ENCODE results near the gene TMEM120A.

Gene TMEM120A

DNA sequence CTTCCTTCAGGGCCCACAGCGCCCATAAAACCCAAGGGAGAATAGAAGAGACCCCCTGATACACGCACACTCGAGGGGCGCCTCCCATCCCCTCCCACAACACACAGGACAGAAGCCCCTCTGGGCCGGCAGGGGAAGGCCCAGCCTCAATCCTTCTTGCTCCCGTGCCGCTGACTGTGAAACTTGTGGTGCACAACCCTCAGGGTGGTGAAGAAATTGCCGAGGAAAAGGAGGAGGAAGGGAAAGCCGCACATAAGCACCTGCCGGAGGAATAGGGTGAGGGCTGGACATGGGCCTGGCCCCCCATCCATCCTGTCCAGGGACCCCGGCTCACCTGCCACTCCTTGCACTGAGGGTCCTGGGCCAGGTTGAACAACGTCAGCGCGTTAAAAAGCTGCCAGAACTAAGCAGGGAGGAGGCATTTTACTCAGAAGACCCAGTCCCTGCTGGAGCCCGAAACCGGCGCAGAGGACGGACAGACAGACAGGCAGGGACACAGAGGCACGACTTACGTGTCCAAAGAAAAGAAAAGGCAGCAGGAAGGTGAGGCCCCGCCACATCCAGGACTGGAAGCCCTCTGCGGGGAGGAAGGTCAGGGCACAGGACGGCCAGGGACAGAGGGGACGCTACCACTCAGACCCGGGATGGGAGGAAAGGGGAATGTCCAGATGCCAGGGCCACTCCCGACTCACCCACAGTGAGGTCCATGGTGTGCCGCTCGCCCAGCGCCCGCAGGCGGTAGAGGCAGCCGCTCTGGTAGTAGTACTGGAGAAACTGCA, 7.2 kb downstream of the TMEM120A start:
- TF ChIP-seq, protein P1, sequence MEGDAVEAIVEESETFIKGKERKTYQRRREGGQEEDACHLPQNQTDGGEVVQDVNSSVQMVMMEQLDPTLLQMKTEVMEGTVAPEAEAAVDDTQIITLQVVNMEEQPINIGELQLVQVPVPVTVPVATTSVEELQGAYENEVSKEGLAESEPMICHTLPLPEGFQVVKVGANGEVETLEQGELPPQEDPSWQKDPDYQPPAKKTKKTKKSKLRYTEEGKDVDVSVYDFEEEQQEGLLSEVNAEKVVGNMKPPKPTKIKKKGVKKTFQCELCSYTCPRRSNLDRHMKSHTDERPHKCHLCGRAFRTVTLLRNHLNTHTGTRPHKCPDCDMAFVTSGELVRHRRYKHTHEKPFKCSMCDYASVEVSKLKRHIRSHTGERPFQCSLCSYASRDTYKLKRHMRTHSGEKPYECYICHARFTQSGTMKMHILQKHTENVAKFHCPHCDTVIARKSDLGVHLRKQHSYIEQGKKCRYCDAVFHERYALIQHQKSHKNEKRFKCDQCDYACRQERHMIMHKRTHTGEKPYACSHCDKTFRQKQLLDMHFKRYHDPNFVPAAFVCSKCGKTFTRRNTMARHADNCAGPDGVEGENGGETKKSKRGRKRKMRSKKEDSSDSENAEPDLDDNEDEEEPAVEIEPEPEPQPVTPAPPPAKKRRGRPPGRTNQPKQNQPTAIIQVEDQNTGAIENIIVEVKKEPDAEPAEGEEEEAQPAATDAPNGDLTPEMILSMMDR (IDR thresholded peaks at IDR 0.05; ENCODE audit: insufficient read depth, low read length, missing control alignments): no peak
- H3K4me3 ChIP-seq (ENCODE audit: low read depth, low read length): no peak overlapping the region
- CTCF ChIA-PET: no interaction called here
- POLR2A ChIA-PET: no interaction called here
- no peak for DNase-seq (ENCODE audit: low read depth, low spot score)

- ChIA-PET POLR2A (no interaction called here), CTCF (no interaction called here)
- H3K4me3 ChIP-seq (ENCODE audit: low read depth, low read length): no peak overlapping the region
- DNase-seq (ENCODE audit: low read depth, low spot score): no peak
- TF ChIP-seq, protein P1 (IDR thresholded peaks at IDR 0.05; ENCODE audit: insufficient read depth, low read length, missing control alignments): no peak
These were observed 8.1 kb downstream of the TMEM120A start for GRCh38 chr7:75986147-75986781.

GRCh38 chr7:75985518-75986146, 8.8 kb downstream of the TMEM120A start:
- no peak overlapping the region for H3K4me3 ChIP-seq (ENCODE audit: low read depth, low read length)
- ChIA-PET POLR2A (no interaction called here), CTCF (interaction anchor here (0.8 kb wide), 1 partner anchor 9 kb away, joined by 3 read pairs; the partner anchor contains the start of gene TMEM120A)
- no peak for DNase-seq (ENCODE audit: low read depth, low spot score)
- TF ChIP-seq, protein P1 (IDR thresholded peaks at IDR 0.05; ENCODE audit: insufficient read depth, low read length, missing control alignments): no peak

- no peak for DNase-seq (ENCODE audit: low read depth, low spot score)
- no peak overlapping the region for H3K4me3 ChIP-seq (ENCODE audit: low read depth, low read length)
- ChIA-PET POLR2A (no interaction called here), CTCF (interaction anchor here (0.8 kb wide), 1 partner anchor 9 kb away, joined by 3 read pairs; the partner anchor contains the start of gene TMEM120A)
- TF ChIP-seq, protein P1 (IDR thresholded peaks at IDR 0.05; ENCODE audit: insufficient read depth, low read length, missing control alignments): no peak
These were observed 9.3 kb downstream of the TMEM120A start for GRCh38 chr7:75985009-75985517.

DNA sequence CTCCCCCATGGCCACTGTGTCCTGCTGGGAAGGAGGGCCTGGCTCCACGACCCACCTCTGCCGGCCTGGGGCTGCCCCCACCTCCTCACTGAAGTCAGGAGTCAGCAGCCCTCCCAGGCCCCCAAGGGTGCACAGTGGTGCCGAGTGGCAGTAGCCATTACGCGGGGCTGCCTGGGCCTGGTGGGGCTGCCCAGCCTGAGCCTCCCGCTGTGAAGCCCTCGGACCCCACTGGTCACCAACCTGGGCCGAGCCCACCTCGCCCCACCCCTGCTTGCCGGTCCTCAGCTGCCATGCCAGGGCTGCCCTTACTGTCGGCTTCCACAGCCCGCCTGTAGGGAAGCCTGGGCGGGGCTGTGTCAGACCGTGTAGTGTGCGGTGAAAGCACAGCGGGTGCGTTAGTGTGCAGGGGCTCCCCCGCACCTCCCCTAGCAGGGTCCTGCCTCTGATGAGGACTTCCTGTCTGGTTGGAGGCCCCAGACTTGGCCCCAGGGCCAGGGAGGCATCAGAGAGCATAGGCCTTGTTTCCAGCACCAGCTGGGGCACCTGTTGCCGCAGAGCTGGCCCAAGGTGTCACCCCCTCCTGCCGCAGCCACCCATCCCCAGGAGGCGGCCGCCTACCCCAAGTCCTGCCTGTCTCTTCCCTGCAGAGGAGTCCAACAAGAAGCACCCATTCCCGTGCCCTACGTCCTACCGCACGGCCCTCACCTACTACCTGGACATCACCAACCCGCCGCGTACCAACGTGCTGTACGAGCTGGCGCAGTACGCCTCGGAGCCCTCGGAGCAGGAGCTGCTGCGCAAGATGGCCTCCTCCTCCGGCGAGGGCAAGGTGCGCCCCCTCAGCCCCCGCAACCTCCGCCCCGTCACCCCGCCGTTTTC, 10.0 kb downstream of the TMEM120A start:
- TF ChIP-seq, protein P1 (IDR thresholded peaks at IDR 0.05; ENCODE audit: insufficient read depth, low read length, missing control alignments): no peak
- H3K4me3 ChIP-seq (ENCODE audit: low read depth, low read length): no peak overlapping the region
- DNase-seq (ENCODE audit: low read depth, low spot score): no peak
- POLR2A ChIA-PET: no interaction called here
- CTCF ChIA-PET: interaction anchor here (0.8 kb wide), 1 partner anchor 10 kb away, joined by 3 read pairs; the partner anchor contains the start of gene TMEM120A
